Erythroblast (primary cell): ENCODE measurements around the gene CCDC187.

Experiments
- DNase-seq, 2 experiments: peaks; one replicate each; lab custom pipeline; 2025; lab: John Stamatoyannopoulos, UW
- GATA1 ChIP-seq: IDR thresholded peaks from 2 replicates; pipeline ENCODE4 v1.6.1; 2011; ENCODE audit warnings: low read depth, mild to moderate bottlenecking, control low read depth, low read length, moderate library complexity
- POLR2A ChIP-seq: IDR thresholded peaks from 2 replicates; pipeline ENCODE4 v1.6.1; 2011; ENCODE audit warnings: mild to moderate bottlenecking, low read length

The CCDC187 gene

DNA sequence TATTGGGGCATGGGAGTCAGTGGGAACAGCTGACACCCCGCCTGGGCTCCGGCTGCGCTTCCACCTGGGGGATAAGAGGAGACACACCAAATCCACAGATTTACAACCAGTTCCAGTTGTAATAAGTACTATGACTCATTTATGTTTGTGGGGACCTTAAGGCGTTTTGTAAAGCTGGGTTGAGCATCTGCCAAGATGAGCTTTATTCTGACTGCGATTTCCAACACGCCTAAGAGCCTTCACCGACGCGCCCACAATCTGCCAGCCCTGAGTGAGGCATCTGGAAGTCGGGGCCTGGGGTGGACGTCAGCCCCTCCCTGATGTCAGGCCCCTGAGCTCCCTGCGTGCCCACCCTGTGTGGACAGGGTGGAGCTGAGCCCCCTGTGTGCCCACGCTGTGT lies 84.6 kb downstream of the CCDC187 start:
- no peak for DNase-seq

GRCh38 chr9:136218673-136219072 lies 85.2 kb downstream of the CCDC187 start:
- TF ChIP-seq POLR2A (no peak), GATA1 (no peak)
- no peak for DNase-seq

More for the DNA sequence above, 84.6 kb downstream of the CCDC187 start:
- no peak for TF ChIP-seq GATA1
- TF ChIP-seq POLR2A: no peak

DNA sequence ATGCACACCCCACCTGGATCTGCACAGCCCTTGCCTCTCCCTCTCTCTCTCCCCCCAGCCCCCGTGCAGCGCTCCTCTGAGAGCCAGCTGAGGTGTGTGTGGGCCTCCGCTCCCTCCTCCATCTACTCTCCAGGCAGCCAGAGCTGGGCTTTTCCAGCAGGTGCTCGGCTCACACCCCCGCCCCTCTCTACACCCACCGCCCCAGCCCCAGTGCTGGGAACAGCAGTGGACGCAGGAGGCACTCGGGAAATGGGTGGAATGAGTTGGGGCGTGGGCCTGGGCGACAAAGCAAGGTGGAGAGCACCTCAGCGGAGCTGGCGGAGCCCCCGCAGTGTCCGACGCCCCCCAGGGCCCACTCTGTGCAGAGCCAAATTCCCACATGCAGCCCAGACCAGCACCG lies 85.6 kb downstream of the CCDC187 start:
- no peak for DNase-seq
- TF ChIP-seq POLR2A (no peak), GATA1 (no peak)

GRCh38 chr9:136216541-136217244 lies 87.2 kb downstream of the CCDC187 start:
- DNase-seq: no peak
- TF ChIP-seq POLR2A: no peak
- no peak for TF ChIP-seq GATA1

GRCh38 chr9:136213733-136214132 lies 90.2 kb downstream of the CCDC187 start:
- no peak for TF ChIP-seq POLR2A
- no peak for TF ChIP-seq GATA1

GRCh38 chr9:136212345-136212950 lies 91.4 kb downstream of the CCDC187 start:
- TF ChIP-seq POLR2A (no peak), GATA1 (no peak)

More at GRCh38 chr9:136213733-136214132, 90.2 kb downstream of the CCDC187 start:
- DNase-seq: no peak

DNA sequence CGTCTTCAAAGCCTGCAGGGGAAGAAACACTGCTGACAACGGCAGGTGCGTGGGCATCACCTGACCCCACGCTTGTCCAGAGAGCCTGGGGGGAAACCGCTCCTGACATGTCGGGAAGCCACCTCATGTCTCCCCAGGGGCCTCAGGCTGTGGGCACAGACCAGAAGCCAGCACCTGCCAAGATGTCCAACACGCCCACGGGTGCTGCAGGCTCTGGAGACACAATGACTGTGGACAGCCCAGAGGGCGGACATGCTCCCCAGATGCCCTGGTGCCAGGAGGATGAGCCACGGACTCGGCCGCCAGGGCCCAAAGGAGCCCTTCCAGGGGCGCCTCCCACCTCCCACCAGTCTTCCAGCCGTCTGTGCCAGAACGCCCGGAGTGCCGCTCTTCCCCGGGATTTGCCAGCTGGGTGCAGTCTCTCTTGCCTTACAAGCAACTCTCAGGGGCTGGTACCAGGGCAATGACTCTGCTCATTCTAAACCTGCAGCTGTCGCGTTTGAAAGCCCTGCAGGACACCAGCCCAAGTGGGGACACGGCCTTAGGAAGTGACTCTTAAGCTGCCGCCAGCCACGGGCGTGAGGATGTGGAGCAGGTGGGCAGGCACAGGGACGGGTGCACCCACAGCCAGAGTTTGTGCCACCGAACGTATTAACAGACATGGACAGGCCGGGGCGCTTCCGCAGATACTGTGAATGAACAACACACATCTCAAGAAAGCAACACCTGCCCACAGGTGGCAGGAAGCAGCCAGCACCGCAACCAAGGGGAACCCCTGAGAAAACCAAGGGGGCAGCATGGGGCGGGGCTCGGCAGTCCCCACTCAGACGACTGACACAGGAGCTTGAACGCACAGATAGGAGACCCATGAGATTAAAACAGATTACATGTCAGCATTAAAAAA lies 92.2 kb downstream of the CCDC187 start:
- no peak for DNase-seq
- no peak for TF ChIP-seq POLR2A
- no peak for TF ChIP-seq GATA1

More at GRCh38 chr9:136212345-136212950, 91.4 kb downstream of the CCDC187 start:
- DNase-seq: no peak

DNA sequence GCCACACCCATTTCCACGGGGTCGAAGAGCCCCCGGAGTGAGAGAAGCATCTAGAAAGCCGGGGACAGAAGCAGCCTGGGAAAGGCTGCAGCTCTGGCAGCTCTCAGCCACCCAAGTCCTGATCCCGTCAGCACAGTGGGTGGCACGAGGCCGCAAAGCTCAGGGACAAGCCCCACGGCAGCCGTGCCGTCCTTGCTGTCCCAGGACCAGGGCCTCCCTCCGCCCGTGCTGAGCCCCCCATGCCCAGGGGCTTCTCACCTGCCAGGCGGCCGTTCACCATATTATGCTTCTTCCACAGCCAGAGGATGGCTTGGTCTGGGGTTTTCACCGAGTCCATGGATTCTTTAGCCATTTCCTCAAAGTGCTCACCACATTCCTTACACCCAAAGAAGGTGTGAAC lies 92.9 kb downstream of the CCDC187 start:
- DNase-seq: no peak
- TF ChIP-seq POLR2A (no peak), GATA1 (no peak)

DNA sequence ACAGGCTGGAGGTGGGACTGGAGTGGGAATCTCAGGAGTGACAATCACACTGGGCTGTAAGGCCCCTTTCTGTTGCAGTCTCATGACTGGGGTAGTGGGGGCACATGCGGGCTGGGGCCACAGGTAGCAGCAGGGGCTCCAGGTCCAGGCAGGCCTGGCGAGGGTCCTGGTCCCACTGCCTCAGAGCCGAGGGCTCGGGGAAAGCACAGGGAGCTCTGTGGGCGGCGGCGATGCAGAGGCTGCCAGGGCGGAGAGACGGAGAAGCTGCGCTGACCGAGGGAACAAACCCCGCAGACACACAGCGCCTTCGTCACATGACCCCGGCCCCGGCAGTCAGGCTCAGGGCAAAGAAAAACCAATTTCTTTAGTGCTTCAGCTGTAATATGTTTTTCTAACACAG lies 93.6 kb downstream of the CCDC187 start:
- no peak for DNase-seq
- TF ChIP-seq GATA1 (no peak), POLR2A (no peak)

GRCh38 chr9:136209786-136210185 lies 94.1 kb downstream of the CCDC187 start:
- TF ChIP-seq GATA1 (no peak), POLR2A (no peak)
- DNase-seq: no peak

DNA sequence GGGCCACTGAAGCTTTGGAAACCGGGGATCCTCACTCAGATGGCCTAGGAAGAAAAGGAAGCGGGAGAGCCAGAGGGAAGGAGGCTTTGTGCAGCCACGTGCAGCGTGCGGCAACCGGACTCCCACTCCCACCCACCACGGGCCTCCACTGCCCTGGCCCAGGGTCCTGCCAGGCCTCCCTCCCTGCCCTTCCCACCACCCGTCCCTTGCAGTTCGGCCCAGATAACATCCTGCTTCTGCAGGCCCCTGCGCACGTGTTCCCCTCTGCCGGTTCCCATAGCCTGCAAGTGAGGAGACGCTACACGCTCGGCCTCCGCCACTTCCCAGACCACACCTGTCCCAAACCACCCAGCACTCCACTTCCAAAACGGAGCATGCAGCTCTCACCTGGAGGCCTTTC lies 94.7 kb downstream of the CCDC187 start:
- DNase-seq: no peak
- TF ChIP-seq GATA1 (no peak), POLR2A (no peak)

DNA sequence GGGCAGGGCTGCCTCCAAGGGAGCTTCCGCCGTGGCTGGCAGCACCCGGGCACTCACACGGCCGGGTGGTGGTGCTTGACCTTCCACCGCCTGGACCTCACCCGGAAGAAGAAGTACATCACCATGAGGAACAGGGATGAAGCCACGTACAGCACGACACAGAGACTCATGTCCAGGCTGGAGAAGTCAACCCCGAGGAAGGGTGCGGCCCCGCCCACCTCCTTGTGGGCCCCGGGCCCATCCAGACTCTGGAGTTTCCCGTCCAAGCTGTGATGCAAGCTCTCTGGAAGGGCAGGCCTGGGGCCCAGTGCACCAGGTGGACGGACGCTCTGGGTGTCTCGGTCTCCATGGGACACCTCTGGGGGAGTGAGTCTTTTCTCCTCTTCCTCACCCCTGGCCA lies 95.2 kb downstream of the CCDC187 start:
- no peak for TF ChIP-seq POLR2A
- no peak for TF ChIP-seq GATA1
- no peak for DNase-seq

GRCh38 chr9:136207616-136208015 lies 96.3 kb downstream of the CCDC187 start:
- TF ChIP-seq POLR2A (no peak), GATA1 (no peak)
- DNase-seq: no peak

DNA sequence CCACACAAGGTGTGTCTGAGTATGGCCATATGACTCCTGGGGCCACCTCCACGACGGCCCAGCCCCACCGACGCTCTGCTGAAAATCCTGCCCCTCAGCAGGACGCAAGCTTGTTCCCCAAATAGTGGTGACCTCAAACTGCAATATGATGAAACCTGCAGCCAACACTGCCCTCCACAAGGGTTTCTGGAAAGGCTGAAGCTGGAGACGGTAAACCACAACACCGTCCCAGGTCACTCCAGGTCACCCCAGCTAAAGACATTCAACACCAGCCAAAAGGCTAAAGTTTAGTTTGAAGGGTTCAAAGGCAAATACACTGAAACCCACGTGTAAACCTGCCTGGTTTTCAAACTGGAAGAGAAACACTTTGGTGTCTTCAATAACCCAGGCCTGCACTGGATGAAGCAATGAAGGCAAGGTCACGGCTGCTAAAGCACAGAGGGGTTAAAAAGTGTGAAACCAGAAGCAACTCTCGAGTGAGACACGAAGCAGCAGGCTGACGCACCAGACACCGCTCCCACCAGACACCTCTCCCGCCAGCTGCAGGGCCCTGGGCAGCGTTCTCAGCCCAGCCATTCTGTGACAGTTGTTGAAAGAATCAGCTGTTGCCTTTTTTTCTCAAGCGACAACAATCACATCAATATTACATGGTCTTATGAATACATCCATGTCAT lies 97.2 kb downstream of the CCDC187 start:
- DNase-seq: peak in 1 of 2 experiments; percentile 30

More for the DNA sequence above, 97.2 kb downstream of the CCDC187 start:
- TF ChIP-seq GATA1: no peak
- TF ChIP-seq POLR2A: no peak
